ENCODE results near the gene FAM47E. TPM values are rescaled to one million over a fixed set of nuclear protein-coding genes. Genes with fewer than 3 reads are reported as not detected.

FAM47E gene
- total and polyA plus RNA-seq, 9 of the 15 experiments (the other 6 are each of a cell fraction or from before 2014, with no cell fraction given): 3.7 to 15.6 (median 6.4) TPM

DNA sequence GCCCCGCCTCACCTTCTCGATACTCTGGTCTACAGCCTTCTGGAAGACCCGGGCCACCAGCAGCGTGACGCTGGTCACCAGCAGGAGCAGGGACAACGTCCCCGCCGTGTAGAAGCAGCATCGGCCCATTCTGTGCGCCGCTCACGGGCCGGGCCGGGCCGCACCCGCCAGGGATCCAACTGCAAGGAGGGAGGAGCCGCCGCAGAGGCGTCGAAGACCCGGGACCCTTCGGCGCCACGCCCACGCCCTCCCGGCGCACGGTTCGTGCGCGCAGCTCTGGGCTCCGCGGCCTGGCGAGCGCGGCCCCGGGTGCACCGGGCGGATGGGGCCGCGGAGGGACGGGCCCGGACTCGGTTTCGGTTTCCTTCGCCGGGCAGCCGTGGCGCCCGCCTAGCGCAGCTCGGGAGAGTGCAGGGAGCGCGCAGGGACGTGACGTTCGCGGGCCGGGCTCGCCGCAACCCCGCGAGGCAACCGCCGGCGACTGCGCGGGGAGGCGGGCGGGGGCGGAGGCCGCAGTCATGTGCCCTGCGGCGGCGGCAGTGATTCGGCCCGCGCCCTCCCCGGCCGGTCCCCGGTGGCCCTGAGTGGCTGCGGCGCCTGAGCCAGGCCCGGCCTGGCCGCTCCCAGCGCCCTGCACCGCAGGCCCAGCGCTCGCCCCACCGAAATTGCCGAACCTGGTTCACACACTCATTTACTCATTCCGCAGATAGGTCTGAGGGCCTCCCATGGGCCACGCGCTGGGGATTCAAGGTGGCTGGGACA is 37.9 kb upstream of the FAM47E start, which contains the start of gene SCARB2 (continued):
- TF ChIP-seq FOXM1 (IDR thresholded peaks at IDR 0.05; ENCODE audit: low read depth) (no peak), FOXM1 (CRISPR knock-in tag; IDR thresholded peaks at IDR 0.05; ENCODE audit: low read depth) (no peak), ZKSCAN3 (CRISPR knock-in tag; IDR thresholded peaks at IDR 0.05) (no peak), RBM25 (IDR thresholded peaks at IDR 0.05; ENCODE audit: low read depth, low read length, severe bottlenecking) (peak; percentile 54), ILF3 (IDR thresholded peaks at IDR 0.05; ENCODE audit: borderline replicate concordance) (peak; percentile 66; the same call in 1 of the 2 replicates), ZNF395 (CRISPR knock-in tag; IDR thresholded peaks at IDR 0.05) (peak; percentile 72; the same call in 1 of the 2 replicates), HSF4 (CRISPR knock-in tag; IDR thresholded peaks at IDR 0.05; ENCODE audit: borderline replicate concordance) (no peak), ZFP1 (CRISPR knock-in tag; IDR thresholded peaks at IDR 0.05) (no peak), HMGN3 (IDR thresholded peaks at IDR 0.05; ENCODE audit: borderline replicate concordance, extremely low read depth, insufficient read length, low read depth, low read length) (peak; percentile 90), ZBTB1 (CRISPR knock-in tag; IDR thresholded peaks at IDR 0.05; ENCODE audit: borderline replicate concordance, low read depth) (peak; percentile 97), ZBTB7A (IDR thresholded peaks at IDR 0.05; ENCODE audit: borderline replicate concordance, control insufficient read depth, low read depth, low read length) (peak; percentile 78; the same call in 1 of the 2 replicates), ZNF282 (CRISPR knock-in tag; IDR thresholded peaks at IDR 0.05) (no peak)
- TF ChIP-seq, protein P1, sequence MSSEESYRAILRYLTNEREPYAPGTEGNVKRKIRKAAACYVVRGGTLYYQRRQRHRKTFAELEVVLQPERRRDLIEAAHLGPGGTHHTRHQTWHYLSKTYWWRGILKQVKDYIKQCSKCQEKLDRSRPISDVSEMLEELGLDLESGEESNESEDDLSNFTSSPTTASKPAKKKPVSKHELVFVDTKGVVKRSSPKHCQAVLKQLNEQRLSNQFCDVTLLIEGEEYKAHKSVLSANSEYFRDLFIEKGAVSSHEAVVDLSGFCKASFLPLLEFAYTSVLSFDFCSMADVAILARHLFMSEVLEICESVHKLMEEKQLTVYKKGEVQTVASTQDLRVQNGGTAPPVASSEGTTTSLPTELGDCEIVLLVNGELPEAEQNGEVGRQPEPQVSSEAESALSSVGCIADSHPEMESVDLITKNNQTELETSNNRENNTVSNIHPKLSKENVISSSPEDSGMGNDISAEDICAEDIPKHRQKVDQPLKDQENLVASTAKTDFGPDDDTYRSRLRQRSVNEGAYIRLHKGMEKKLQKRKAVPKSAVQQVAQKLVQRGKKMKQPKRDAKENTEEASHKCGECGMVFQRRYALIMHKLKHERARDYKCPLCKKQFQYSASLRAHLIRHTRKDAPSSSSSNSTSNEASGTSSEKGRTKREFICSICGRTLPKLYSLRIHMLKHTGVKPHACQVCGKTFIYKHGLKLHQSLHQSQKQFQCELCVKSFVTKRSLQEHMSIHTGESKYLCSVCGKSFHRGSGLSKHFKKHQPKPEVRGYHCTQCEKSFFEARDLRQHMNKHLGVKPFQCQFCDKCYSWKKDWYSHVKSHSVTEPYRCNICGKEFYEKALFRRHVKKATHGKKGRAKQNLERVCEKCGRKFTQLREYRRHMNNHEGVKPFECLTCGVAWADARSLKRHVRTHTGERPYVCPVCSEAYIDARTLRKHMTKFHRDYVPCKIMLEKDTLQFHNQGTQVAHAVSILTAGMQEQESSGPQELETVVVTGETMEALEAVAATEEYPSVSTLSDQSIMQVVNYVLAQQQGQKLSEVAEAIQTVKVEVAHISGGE (CRISPR knock-in tag; IDR thresholded peaks at IDR 0.05): peak in 1 of 3 experiments; percentile 85; a peak in 2 of 6 replicates
- TF ChIP-seq, protein P2, sequence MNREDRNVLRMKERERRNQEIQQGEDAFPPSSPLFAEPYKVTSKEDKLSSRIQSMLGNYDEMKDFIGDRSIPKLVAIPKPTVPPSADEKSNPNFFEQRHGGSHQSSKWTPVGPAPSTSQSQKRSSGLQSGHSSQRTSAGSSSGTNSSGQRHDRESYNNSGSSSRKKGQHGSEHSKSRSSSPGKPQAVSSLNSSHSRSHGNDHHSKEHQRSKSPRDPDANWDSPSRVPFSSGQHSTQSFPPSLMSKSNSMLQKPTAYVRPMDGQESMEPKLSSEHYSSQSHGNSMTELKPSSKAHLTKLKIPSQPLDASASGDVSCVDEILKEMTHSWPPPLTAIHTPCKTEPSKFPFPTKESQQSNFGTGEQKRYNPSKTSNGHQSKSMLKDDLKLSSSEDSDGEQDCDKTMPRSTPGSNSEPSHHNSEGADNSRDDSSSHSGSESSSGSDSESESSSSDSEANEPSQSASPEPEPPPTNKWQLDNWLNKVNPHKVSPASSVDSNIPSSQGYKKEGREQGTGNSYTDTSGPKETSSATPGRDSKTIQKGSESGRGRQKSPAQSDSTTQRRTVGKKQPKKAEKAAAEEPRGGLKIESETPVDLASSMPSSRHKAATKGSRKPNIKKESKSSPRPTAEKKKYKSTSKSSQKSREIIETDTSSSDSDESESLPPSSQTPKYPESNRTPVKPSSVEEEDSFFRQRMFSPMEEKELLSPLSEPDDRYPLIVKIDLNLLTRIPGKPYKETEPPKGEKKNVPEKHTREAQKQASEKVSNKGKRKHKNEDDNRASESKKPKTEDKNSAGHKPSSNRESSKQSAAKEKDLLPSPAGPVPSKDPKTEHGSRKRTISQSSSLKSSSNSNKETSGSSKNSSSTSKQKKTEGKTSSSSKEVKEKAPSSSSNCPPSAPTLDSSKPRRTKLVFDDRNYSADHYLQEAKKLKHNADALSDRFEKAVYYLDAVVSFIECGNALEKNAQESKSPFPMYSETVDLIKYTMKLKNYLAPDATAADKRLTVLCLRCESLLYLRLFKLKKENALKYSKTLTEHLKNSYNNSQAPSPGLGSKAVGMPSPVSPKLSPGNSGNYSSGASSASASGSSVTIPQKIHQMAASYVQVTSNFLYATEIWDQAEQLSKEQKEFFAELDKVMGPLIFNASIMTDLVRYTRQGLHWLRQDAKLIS (CRISPR knock-in tag; IDR thresholded peaks at IDR 0.05): no peak
